Activated CD8-positive, alpha-beta memory T cell treated with anti-CD3 and anti-CD28 coated beads, Interleukin-2, amount 50 U/mL, for 48 hours (primary cell): ENCODE data around the gene TBX1.
"Not testable (repeated sequence)": the region's sequence is repeated elsewhere in the genome, so short reads cannot be mapped to it uniquely, and the experiment has no call there.

Experiments
- DNase-seq: peaks from one replicate; pipeline ENCODE4 v3.0.0-alpha.2; 2020

TBX1 gene

DNA sequence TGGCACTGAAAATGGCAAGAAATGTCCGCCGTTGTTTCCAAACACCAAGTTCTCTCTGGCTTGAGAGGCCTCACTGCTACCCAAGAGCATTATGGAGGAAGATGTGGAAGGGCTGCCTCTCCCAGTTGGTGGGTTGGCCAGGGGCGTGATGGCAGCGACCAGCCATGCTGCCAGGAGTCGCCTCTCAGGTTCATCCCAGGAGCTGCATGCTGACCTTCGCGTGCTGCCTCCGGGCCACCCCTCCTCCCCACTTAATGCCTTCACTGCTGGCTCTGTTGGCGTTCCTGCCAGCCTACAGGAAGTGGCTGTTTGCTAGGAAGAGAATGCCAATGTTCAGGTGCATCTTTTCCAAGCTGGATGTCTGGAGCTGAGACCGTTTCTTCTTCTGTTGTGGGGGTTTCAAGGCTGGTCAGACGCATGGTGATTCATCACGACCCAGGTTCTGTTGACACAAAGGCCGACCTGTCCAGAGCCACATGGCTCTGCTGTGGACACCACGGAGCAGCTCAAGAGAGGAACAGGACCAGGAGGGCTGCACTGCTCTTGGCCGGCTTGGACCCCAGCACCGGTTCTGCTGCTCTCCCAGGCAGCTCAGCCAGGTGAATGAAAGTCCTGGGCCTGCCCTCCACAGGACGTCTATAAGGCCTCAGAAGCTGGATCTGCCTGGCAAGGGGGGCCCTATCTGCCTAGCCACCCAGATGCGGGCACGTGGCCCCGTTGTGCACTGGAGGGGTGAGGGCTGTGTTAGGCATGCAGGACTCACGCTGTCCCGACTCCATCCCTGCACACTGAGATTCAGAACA, 25.1 kb downstream of the TBX1 start:
- no peak for DNase-seq

DNA sequence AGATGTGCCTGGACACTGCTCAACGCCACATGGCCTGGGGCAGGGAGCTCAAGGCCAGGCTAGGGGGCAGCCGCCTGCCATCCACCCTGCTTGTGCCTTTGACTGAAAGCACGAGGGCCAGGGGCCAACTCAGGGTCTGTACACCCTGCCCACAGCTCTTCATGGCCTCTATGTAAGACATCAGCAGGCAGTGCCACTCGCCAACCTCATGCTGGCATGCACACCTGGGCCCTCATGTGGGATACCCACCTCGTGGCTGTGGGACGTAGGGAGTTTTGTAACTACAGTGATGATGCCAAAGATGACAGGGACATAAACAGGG, 25.6 kb downstream of the TBX1 start:
- DNase-seq: no peak

DNA sequence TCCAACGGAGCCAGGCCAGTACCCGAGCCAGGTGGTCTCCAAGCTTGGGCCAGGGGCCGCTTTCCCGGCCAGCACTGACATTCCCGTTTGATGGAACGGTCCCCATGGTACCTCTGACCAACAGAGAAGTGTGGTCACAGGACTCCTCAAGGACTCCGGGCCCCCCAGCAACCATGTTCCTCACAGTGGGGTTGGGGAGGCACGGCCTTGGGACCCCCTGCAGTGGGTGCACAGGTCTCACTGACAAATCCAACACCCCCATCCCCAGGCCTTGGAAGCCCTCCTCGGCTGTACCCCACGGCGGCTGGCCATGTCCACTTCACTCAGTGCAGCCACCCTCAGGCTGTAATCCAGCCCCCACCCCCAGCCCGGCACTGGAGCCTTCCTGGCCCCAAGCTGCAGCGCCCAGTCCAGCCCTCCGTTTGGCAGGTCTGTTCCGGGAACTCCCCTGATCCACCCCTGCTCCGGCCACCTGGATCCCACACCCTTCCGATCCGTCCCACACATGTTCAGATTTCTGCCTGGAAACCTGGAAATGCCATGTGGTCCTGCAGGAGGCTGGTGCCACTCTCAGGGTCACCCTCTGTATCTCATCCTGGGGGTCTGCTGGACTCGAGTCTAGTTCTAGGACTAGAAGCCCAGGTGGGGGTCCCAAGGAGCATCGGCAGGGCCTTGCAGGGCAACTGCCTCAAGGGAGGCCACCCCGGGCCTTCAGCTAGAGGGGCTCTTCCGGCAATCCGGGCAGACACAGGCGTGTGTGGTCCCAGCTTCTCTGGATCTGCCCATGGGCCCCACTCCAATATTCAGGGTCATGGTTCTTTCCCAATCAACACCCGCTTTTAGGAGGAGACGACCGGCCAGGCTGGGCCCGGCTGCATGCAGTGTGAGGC, 26.6 kb downstream of the TBX1 start:
- no peak for DNase-seq

DNA sequence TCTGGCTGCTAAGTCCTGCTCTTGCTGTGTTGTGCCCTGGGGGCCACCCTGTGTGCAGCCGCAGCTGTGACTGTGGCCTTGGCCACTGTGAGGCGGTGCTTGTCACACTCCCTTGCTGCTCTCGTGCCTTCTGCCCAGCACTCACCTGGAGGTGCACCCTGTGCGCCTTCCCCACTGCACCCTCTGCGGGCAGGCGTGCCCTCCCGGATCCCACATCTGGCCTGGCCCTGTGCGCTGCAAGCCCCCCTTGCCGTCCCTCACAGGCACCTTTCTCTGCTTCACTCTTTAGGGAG, 27.2 kb downstream of the TBX1 start:
- DNase-seq: no peak

DNA sequence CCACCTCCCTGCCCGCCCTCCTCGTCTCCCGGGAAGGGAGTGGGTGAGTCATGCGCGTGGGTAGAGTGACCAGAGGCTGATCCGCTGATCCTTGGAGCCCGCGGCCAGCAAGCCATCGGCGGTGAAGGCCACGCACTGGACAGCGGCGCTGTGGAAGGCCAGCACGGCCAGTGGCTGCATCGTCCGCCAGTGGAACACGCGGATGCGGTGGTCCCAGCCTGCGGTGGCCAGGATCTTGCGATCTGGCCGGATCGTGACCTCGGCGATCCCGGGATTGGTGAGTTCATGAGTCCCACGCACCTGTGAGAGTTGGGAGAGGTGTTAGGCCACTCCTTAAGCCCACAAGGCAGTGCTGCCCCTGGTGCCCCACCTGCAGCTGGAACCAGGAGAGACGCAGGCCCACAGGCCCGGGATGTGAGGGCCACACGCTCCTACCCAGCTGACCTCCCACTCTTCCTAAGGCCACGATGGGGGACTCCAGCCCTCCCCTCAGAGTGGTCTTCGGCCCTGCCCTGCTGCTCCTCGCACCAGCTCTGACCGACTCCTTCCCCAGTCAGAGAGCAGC, 28.2 kb downstream of the TBX1 start:
- DNase-seq: no peak

DNA sequence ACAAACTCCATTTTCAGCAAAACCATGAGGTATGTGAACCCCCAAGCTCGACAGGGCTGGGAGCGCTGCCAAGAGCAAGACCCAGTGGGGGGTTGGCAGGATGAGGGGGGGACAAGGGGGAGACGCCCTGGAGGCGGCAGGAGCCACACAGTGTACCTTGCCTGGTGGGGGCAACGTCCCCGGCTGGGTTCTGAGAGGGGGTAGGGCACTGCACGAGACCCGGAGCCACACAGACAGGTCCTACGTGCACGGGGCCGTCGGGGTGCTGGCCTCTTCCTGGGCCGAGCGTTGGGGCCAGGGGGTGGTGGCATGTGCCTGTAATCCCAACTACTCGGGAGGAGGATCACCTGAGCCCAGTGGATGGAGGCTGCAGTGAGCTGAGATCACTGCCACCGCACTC, 28.8 kb downstream of the TBX1 start:
- no peak for DNase-seq

DNA sequence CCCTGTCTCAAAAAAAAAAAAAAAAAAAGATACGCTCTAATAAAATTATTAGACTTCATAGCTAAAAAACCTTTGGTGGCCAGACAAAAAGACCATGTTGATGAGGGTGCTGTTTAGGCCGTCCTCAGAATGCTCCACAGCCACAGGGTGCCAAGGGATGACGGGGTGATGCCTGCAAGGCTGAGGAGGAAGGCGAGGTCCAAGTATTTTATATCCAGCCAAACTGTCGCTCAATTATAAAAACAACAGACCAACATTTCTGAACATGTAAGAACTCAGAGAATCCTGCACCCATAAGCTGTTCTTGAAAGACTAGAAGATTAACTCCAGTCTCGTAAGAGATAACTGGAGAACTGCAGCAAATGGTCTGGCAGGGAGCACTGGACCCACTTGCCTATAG, 29.2 kb downstream of the TBX1 start:
- no peak for DNase-seq

DNA sequence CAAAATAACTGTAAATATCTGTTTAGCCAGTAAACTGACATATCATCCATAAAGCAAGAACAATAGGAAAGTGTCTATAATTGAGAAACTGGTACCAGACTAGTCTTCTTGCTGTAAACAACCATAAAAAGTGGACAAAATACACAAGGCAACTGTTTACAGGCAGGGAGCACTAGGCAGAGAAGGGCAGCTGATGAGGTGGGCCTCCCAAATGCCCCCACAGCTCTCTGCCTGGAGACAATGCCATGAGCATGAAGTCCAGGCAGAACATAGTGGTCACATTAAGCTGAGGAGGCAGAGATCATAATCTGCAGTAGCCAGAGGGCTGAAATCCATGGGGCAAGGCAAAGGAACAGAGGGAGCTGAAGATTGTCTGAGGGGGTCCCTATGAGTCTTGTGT, 30.7 kb downstream of the TBX1 start:
- DNase-seq: no peak

DNA sequence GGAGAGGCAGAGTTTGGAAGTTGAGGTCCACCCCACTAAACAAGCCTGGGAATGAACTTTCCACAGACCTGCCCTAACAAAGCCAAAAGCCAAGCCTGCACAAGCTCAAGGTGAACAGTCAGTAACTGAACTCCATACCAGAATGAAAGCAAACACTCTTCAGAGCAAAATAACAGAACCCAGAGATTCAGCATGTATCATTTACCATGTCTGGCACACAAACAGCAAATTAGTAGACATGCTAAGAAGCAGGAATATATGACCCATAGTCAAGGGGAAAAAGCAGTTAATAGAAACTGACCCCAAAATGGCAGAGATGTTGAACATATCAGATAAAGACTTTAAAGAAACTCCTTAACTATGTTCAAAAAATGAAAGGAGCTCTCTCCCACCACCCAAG, 31.3 kb downstream of the TBX1 start:
- DNase-seq: no peak

DNA sequence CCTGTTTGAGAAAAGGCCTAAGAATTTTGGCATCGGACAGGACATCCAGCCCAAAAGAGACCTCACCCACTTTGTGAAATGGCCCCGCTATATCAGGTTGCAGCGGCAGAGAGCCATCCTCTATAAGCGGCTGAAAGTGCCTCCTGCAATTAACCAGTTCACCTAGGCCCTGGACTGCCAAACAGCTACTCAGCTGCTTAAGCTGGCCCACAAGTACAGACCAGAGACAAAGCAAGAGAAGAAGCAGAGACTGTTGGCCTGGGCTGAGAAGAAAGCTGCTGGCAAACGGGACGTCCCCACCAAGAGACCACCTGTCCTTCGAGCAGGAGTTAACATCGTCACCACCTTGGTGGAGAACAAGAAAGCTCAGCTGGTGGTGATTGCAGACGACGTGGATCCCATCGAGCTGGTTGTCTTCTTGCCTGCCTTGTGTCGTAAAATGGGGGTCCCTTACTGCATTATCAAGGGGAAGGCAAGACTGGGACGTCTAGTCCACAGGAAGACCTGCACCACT, 31.9 kb downstream of the TBX1 start:
- DNase-seq: not testable (repeated sequence)

DNA sequence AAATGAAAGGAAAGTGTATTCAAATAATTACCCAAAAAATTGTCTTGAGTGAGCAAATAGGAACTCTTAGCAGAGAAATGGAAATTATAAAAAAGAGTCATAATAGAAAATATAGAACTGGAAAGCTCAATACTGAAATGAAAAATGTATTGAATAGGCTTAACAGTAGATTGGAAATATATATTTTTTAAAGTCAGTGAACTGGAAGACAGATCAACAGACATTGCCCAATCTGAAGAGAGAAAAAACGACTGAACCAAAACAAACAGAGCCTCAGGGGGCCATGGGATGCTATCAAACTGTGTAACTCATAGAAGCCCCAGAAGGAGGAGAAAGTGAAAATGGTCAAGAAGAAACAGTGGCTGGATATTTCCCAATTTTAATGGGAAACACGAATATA, 32.6 kb downstream of the TBX1 start:
- no peak for DNase-seq

DNA sequence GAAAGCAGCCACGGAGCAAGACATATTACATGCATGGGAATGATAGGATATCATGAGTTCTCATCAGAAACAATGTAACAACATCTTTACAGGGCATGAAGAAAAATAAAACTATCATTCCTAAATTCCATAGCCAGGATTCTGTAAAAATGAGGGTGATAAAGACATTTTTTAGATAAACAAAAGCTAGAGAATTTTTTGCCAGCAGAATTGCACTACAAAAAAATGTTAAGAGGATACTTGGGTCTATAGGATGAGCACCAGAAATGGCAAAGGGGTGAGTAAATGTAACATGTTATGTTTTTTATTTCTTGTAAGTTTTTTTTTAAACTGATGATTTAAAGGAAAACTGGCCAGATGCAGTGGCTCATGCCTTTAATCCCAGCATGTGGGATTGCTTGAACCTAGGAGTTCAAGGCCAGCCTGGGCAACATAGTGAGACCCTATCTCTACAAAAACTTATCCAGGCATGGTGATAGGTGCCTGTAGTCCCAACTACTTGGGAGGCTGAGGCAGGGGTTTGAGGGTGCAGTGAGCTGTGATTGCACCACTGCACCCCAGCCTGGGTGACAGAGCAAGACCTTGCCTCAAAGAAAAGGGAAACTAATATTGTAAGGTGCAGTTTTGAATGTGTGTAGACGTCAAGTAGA, 33.2 kb downstream of the TBX1 start:
- no peak for DNase-seq

DNA sequence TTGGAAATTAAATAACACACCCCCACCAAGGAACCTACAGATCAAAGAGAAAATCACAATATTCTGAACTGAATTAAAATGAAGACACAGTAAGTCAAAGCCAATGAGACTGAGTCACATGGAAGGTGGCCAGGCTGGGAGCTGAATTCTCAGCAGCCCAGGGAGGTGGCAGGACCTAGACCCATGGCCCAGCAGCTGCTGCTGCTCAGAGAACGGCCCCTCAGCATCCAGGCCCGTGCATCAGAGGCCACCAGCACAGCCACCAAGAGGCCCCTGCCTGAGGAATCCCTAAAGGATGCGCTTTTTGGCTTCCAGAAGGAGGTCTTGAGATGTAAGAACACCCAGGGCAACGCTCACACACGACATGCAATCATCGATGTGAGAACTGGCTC, 35.0 kb downstream of the TBX1 start:
- no peak for DNase-seq

DNA sequence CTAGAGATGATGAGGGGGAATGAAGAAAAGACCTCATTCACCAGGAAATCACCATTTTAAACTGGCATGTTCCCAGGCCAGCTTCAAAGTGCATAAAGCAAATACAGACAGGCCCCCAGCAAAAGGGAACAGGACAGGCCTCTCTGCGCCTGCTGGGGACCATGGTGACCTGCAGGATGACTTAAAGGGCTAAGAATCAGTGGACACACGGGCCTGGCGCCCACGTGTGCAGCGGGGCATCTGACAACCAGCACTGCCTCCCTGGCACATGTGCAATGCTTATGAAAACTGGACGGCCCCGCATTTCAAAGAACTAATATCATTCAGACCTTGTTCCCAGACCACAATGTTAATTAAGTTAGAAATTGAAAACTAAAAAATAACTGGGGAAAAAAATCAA, 35.6 kb downstream of the TBX1 start:
- DNase-seq: no peak

DNA sequence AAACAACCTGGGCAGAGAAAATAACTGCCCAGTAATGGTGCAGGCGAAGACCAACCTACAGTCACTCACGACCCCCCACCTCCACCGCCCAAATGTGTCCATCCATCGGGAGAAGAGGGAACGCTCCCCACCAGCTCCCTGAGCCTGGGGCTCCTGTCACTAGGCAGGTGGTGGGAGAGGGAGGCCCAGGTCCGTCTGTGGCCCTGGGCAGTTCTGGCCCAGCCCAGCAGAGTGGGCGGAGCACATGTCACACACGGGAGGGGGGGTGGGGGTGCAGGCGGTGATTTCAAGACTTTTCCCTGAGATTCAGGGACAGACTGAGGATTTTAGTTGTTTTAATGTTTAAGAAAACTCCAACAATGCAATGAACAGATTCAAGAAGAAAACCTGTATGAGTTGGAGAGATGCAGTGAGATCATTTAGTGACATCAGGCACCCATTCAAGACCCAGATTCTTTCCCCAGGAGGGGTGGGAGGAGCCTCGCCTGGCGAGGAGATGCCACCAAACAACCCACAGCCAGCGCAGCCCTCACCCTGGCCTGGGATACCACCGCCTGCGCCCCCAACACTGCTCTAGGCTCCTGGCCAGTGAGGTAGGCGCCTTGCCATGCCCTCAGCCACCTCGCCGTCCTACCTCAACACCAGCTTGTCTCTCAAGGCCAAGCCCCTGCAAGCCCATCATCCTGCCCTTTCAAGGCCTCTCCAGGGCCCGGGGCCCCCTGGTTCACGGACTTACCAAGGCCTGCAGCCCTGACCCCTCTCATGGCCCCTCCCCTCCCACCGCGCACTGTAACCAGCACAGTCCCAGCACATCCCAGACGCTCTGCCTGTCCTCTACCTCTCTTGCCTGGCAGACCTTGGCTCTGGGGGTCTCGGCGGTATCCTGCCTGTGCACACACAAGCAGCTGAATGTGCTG, 36.8 kb downstream of the TBX1 start:
- no peak for DNase-seq

DNA sequence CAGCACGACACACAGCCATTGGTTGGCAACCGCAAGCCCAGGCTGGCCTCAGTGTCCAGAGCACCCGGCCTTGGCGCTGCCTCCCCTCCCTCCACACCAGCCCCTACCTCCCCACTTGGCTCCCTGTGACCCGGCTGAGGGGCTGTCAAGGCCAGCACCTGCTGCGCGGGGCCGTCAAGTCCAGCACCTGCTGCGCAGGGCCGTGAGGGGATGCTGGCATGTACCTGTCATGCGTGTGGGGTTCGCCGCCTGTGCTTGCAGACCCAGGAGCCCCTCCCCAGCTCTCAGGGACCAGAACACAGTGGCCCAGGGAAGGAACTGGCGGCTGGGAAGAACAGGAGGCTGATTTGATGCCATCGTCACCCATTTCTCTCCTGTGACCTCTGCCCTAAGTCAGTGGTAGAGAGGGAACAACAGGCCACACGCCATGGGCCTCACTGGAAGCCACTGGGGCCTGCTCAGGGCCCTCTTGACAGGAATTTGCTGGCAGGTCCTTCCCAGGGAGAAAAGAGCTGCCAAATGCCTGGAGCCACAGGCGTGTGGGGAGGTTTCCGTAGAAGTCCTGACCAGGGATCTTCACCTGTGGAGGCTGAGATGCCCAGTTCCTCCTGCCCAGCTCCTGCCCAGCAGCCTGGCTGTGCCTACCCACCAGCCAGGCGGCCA, 37.6 kb downstream of the TBX1 start:
- DNase-seq: no peak

DNA sequence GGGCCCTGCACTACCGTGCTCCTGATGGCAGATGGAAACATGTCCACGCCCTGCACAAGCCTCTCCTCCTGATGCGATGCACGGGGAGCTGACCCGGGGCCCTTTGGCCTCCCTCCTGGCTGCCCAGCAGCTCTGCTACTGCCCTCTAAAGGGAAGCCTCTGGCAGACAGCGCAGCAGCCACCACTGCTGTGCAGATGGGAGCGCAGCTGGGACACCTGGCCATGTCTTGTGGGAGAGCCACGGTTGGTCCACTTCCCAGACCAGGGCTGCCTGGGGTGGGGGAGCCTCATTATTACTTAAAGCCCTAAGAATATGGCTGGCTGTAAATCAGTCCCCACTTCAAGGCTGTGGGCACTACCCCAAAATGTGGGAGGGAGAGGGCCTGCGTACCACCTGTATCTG, 38.3 kb downstream of the TBX1 start:
- no peak for DNase-seq

DNA sequence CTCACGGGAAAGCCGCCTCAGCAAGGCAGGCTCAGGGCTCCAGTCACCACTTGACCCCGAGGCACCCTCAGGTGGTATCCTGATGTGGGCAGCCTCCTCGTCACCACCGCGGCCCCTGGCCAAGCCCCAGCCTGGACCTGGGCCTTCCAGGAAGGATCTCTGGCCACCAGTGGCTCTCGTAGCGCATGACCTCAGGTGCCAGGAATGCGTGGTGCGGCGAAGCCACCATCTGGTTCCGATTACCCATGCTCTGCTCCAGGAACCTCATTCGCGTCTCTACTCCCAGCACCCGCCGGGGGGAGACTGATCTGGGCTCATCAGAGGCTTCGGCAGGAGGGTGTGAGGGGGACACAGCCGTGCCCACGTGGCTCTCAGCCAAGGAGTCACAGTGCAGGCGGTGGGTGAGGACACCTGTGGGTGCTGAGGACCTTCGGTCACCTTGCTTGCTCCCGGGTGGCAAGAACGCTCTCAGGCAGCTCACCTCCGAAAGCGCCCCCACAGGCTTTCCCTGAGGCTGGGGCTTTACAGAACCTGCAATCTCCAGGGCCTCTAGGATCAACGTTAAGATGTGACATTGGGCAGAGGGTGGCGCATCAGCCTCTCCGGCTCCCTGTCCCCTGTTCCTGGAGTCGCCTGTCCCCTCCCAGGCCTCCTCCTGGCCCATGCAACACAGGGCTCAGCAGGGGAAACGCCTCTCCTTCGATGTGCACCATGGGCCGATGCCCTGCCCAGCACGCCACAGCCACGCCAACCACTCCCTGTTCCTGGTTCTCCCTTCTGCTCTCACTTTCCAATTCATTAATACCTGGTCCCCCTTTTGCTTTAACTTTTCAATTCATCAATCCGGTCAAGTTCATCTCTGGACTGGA, 39.0 kb downstream of the TBX1 start:
- DNase-seq: no peak

DNA sequence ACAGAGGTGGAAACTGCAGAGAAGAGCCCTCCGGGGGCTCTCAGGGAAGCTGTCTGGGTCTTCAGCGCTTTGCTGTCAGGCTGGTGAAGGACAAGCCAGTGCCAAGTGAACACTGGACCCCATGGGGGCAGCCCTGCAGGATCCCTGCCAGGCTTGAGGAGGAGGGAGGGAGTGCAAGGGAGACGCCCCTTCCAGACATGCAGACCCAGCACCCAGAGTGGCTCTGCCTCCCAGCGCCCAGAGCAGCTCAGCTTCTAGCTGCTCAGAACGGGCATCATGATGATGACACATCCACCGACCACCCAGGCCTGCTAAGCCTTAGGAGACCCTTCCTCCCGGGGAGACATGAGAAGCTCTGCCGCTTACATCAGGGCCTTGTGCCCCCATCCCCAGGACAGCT, 39.7 kb downstream of the TBX1 start:
- DNase-seq: no peak

DNA sequence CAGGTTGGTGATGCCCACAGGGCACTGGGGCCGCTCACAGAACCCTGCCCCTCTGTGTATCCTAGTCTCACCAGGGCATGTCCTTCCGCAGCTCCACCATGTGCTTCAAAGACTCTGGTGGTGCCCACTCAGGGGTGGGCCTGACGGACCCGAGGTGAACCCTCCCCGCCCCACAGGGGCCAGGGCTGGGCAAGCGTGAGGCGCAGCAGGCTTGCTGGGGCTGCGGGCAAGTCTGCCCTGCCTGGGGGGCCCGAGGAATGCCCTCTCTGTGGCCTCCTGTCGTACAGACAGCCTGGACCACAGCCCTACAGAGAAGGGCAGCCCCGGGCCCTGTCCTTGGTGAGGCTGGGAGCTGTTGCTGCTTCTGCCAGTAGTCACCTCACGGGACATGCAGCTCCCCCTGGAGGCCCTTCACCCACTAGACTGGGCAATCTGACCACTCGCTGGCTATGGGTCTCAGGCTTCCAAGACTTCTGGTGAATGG, 40.2 kb downstream of the TBX1 start:
- no peak for DNase-seq
